OCI-LY7 (cell line): ENCODE results near the gene DIO1. TPM values are rescaled to one million over a fixed set of nuclear protein-coding genes. Genes with fewer than 3 reads are reported as not detected.
A peak's percentile ranks its signal among the peaks of the same experiment; 100 is the strongest.

Experiments
- BruUV-seq: library from RNA; stranded (reverse); fragments of 400-500 nt; replicated peaks from 2 replicates; lab custom pipeline; 2021; lab: Mats Ljungman, UMichigan
- CTCF ChIA-PET: fragments of 300-600 bp; sonication (Branson Sonifier 250); formaldehyde crosslinking; loops from one replicate; lab custom pipeline; 2022; ENCODE audit warnings: antibody characterized with exemption; ENCODE audit not compliant: unreplicated experiment; lab: Charles Lee
- POLR2A ChIA-PET: fragments of 300-600 bp; sonication (Branson Sonifier 250); formaldehyde crosslinking; loops from one replicate; lab custom pipeline; 2022; ENCODE audit warnings: antibody characterized with exemption; lab: Charles Lee
- DNase-seq: peaks from one replicate; pipeline ENCODE4 v3.0.0-alpha.2; 2015; ENCODE audit warnings: low spot score
- H2AFZ ChIP-seq: fragments of 200-600 bp; sonication (generic), shearing (Covaris generic); 2 replicates; pipeline ENCODE4 v1.6.1; 2014; ENCODE audit warnings: mild to moderate bottlenecking, antibody characterized with exemption, low read length, moderate library complexity
- H3K27ac ChIP-seq: fragments of 200-600 bp; sonication (generic); 2 replicates; pipeline ENCODE4 v1.5.1; 2014; ENCODE audit warnings: mixed run types, low read depth, mild to moderate bottlenecking, moderate library complexity, low read length, inconsistent platforms; ENCODE audit not compliant: poor library complexity, severe bottlenecking
- H3K36me3 ChIP-seq: fragments of 200-600 bp; sonication (generic); 2 replicates; pipeline ENCODE4 v1.6.1; 2014; ENCODE audit warnings: mild to moderate bottlenecking, antibody characterized with exemption, low read length, moderate library complexity, mixed read lengths; ENCODE audit not compliant: insufficient read depth
- H3K4me1 ChIP-seq: fragments of 200-600 bp; sonication (generic); 2 replicates; pipeline ENCODE4 v1.5.1; 2014; ENCODE audit warnings: mild to moderate bottlenecking, low read length; ENCODE audit not compliant: insufficient read depth, poor library complexity, severe bottlenecking
- H3K4me2 ChIP-seq: fragments of 200-600 bp; sonication (generic); 2 replicates; pipeline ENCODE4 v1.6.1; 2014; ENCODE audit warnings: mild to moderate bottlenecking, low read length
- H3K4me3 ChIP-seq: fragments of 200-600 bp; sonication (generic); 2 replicates; pipeline ENCODE4 v1.5.1; 2014; ENCODE audit warnings: mild to moderate bottlenecking, low read depth, low read length; ENCODE audit not compliant: poor library complexity, severe bottlenecking
- H3K79me2 ChIP-seq: fragments of 200-600 bp; sonication (generic); 2 replicates; pipeline ENCODE4 v1.6.1; 2016; ENCODE audit warnings: low read depth, mild to moderate bottlenecking, low read length, moderate library complexity, mixed read lengths; ENCODE audit not compliant: insufficient read depth
- H3K9me2 ChIP-seq: fragments of 200-600 bp; sonication (generic); 2 replicates; pipeline ENCODE4 v1.6.1; 2016; ENCODE audit warnings: mild to moderate bottlenecking, low read length, mixed read lengths; ENCODE audit not compliant: insufficient read depth
- H3K9me3 ChIP-seq: fragments of 200-600 bp; sonication (generic); 2 replicates; pipeline ENCODE4 v1.6.1; 2014; ENCODE audit warnings: mild to moderate bottlenecking, mixed run types, low read length, mixed read lengths
- H4K20me1 ChIP-seq: fragments of 200-600 bp; sonication (generic); 2 replicates; pipeline ENCODE4 v1.6.1; 2014; ENCODE audit warnings: mild to moderate bottlenecking, antibody characterized with exemption, low read length, moderate library complexity, mixed read lengths; ENCODE audit not compliant: insufficient read depth
- CTCF ChIP-seq: fragments of 200-600 bp; sonication (generic); conservative IDR thresholded peaks from 2 replicates; pipeline ENCODE4 v1.5.1; 2014; ENCODE audit warnings: mild to moderate bottlenecking, antibody characterized with exemption, low read length, moderate library complexity, mixed read lengths
- EZH2phosphoT487 ChIP-seq: fragments of 200-600 bp; sonication (generic); IDR thresholded peaks from 2 replicates; pipeline ENCODE4 v1.6.1; 2018; ENCODE audit warnings: low read depth, borderline replicate concordance, mild to moderate bottlenecking, mixed run types, antibody characterized with exemption, low read length, moderate library complexity, mixed read lengths
- intact Hi-C: fragments of 100-400 bp; cut with micrococcal nuclease; formaldehyde crosslinking; loops from one replicate; pipeline ENCODE4 v1.10.0; 2022; ENCODE audit not compliant: unreplicated experiment
- total RNA-seq, 2 experiments: library from RNA; depleted of rRNA in 1 of 2; stranded (reverse); fragments of >200 nt in 1 of 2; shearing (Covaris generic) in 1 of 2; gene quantifications; 2 replicates each; pipeline ENCODE4 v1.2.3, GENCODE V29; 2014 to 2022

DIO1 gene
- total RNA-seq, 2 experiments from 2014 or later = not detected

GRCh38 chr1:53945183-53945432, 51.1 kb downstream of the DIO1 start:
- ChIA-PET POLR2A (interaction anchor here (0.7 to 2.7 kb wide), 13 partner anchors 9 to 119 kb away, joined by 3 to 16 read pairs (median 8); partner anchors contain the start of genes TCEANC2, TMEM59 and YIPF1), CTCF (interaction anchor here (1.0 to 1.8 kb wide), 4 partner anchors 15 to 85 kb away, joined by 3 to 6 read pairs (median 4); no protein-coding TSS in a partner anchor)
- Histone ChIP-seq H3K9me2 (no peaks in the 10 kb centered on the region), H3K4me3 (peak overlapping the region; percentile 71), H3K36me3 (peaks cover 7% of the 10 kb centered on the region; the same call in 1 of the 2 replicates), H2AFZ (peak overlapping the region; percentile 86), H3K4me2 (peak overlapping the region; percentile 97), H3K9me3 (no peaks in the 10 kb centered on the region), H3K27ac (peak overlapping the region; percentile 47), H3K4me1 (peaks cover 18% of the 10 kb centered on the region), H4K20me1 (no peaks in the 10 kb centered on the region), H3K79me2 (peaks cover 34% of the 10 kb centered on the region; the same call in 1 of the 2 replicates)
- DNase-seq = no peak
- intact Hi-C loops = loop anchor here (5.0 kb wide), 1 partner anchor 68 kb away; no protein-coding TSS in a partner anchor
- no peak for TF ChIP-seq EZH2phosphoT487
- no peak for TF ChIP-seq CTCF
- no TSS peak for BruUV-seq

- peak; percentile 92 for DNase-seq
- peak within 1 kb of the TSS; percentile 71 for H3K4me3 ChIP-seq
- peak within 1 kb of the TSS; percentile 50 for H3K27ac ChIP-seq
- peaks cover 18% of the 10 kb centered on the region for H3K4me1 ChIP-seq
- no peaks in the 10 kb centered on the region for H3K9me3 ChIP-seq
- peaks cover 7% of the 10 kb centered on the region; the same call in 1 of the 2 replicates for H3K36me3 ChIP-seq
- peak within 1 kb of the TSS; percentile 97 for H3K4me2 ChIP-seq
- H3K79me2 ChIP-seq = peaks cover 34% of the 10 kb centered on the region; the same call in 1 of the 2 replicates
- BruUV-seq = no TSS peak
- POLR2A ChIA-PET = interaction anchor here (0.5 to 2.7 kb wide), 21 partner anchors 9 to 1230 kb away, joined by 3 to 16 read pairs (median 7); partner anchors contain the start of genes TCEANC2, TMEM59 and YIPF1
- no peaks in the 10 kb centered on the region for H4K20me1 ChIP-seq
- no peaks in the 10 kb centered on the region for H3K9me2 ChIP-seq
- H2AFZ ChIP-seq = peak within 1 kb of the TSS; percentile 86
- intact Hi-C loops = loop anchor here (1.0 to 5.0 kb wide), 3 partner anchors 68 to 619 kb away; partner anchors contain the start of gene NDC1
- CTCF ChIA-PET = interaction anchor here (0.6 to 1.8 kb wide), 13 partner anchors 11 to 864 kb away, joined by 3 to 9 read pairs (median 4); no protein-coding TSS in a partner anchor
- no peak for TF ChIP-seq EZH2phosphoT487
- TF ChIP-seq CTCF = no peak
Observed at GRCh38 chr1:53945433-53946251, 51.7 kb downstream of the DIO1 start, which contains the start of gene IFT25. Gene IFT25, minus strand, starts transcription at chr1:53945699. Its CDS starts 5,617 bp downstream, at chr1:53940082.
